Prostate gland (tissue), 2 donors: ENCODE data around the gene PNLIPRP1. TPM values are rescaled to one million over a fixed set of nuclear protein-coding genes. Genes with fewer than 3 reads are reported as not detected.

Experiments used
- DNase-seq: peaks from one replicate; pipeline ENCODE4 v3.0.0-alpha.2; 2019; ENCODE audit warnings: low spot score
- H3K27ac ChIP-seq, 2 donors: fragments of 200-600 bp; sonication (generic); 2 replicates each; pipeline ENCODE4 v1.5.1; 2017 to 2019
- H3K27me3 ChIP-seq: fragments of 200-600 bp; sonication (generic); replicated peaks from 2 replicates; pipeline ENCODE4 v1.5.1; 2019; ENCODE audit not compliant: insufficient read depth
- H3K36me3 ChIP-seq, 2 donors: fragments of 200-600 bp; sonication (generic); 1 replicate in 1 of 2; 2 replicates in 1 of 2; pipeline versions ENCODE4 v1.5.1 to v1.8.1; 2017 to 2019
- H3K4me1 ChIP-seq: fragments of 200-600 bp; sonication (generic); replicated peaks from 2 replicates; pipeline ENCODE4 v1.5.1; 2019
- H3K4me3 ChIP-seq, 2 donors: fragments of 200-600 bp; sonication (generic); 2 replicates each; pipeline ENCODE4 v1.5.1; 2017 to 2019
- H3K9me3 ChIP-seq: fragments of 200-600 bp; sonication (generic); 2 replicates; pipeline ENCODE4 v1.5.1; 2017
- POLR2A ChIP-seq: fragments of 450-650 bp; IDR thresholded peaks from one replicate; pipeline ENCODE4 v1.6.1; 2016; ENCODE audit warnings: antibody characterized with exemption, mild to moderate bottlenecking
- POLR2AphosphoS5 ChIP-seq: sonication (generic); formaldehyde crosslinking; IDR thresholded peaks from one replicate; pipeline ENCODE4 v1.6.1; 2017; ENCODE audit warnings: antibody characterized with exemption
- WGBS: methylation state at CpG from one replicate; pipeline ENCODE4 v1.1.5; 2018; 5-methylcytosine and 5-hydroxymethylcytosine counted together
- intact Hi-C: fragments of 100-400 bp; cut with DNase I; formaldehyde crosslinking; loops from one replicate; pipeline ENCODE4 v1.14.2; 2022
- total RNA-seq, 2 donors: library from RNA; depleted of rRNA; stranded (reverse); fragments of >200 nt; gene quantifications; one replicate each; pipeline ENCODE4 v1.1.0, GENCODE V29; 2016
- TF ChIP-seq, protein P1 (sequence below), 4 experiments: fragments of 200-600 bp in 2 of 4; fragments of 450-650 bp in 2 of 4; sonication (generic) in 2 of 4; IDR thresholded peaks; 1 replicate in 3 of 4; 2 replicates in 1 of 4; pipeline ENCODE4 v1.5.1; 2016 to 2019; ENCODE audit warnings: antibody characterized with exemption in 4 of 4, mild to moderate bottlenecking in 2 of 4, moderate library complexity in 2 of 4

Gene PNLIPRP1
- not detected for total RNA-seq

DNA sequence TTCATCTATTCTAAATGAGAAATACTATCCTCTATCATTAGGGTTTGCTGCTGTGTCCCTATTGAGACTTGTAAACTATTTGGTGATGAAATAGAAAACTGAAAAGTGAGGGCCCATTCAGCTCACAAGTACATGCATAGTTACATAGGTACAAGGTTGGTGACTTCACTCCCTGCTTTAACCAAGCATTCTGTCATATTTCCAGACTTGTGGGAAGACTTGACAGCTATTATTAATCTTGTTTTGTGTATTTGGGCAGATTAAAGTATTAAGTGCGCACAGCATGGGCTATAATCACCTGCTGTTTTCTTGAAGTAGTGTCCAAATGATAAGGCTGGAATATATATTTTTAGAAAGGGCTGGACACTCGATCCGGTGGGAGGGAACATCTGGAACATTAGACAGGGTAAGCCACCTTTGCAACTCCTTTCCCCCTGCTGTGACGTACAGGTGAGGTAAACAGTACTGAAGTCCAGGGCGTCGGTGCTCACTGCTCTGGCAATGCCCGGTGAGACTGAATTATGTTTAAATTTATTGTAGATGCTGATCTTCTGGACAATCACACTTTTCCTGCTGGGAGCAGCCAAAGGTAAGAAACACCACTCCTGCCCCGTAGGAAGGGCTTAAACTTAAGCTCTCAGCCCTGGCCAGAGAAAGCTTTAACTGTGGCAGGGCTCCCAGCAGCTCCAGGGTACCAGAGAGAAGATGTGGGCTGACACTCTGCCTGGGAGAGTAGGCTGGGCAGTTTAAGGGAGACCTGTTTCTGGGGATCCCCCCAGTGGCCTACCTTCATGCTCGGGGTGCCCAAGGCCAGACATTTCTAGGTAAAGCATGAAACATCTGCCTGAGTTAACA is at the start of gene PNLIPRP1:
PNLIPRP1 (plus strand) TSS at position 370 of the 855 bp plus-strand sequence; CDS start at position 541, 171 bp downstream.
- Histone ChIP-seq H3K27me3 (no peaks in the 10 kb centered on the region), H3K4me3 (no peak within 1 kb of the TSS), H3K9me3 (no peaks in the 10 kb centered on the region), H3K27ac (no peak within 1 kb of the TSS), H3K4me1 (no peaks in the 10 kb centered on the region), H3K36me3 (no peaks in the 10 kb centered on the region)
- TF ChIP-seq, protein P1, sequence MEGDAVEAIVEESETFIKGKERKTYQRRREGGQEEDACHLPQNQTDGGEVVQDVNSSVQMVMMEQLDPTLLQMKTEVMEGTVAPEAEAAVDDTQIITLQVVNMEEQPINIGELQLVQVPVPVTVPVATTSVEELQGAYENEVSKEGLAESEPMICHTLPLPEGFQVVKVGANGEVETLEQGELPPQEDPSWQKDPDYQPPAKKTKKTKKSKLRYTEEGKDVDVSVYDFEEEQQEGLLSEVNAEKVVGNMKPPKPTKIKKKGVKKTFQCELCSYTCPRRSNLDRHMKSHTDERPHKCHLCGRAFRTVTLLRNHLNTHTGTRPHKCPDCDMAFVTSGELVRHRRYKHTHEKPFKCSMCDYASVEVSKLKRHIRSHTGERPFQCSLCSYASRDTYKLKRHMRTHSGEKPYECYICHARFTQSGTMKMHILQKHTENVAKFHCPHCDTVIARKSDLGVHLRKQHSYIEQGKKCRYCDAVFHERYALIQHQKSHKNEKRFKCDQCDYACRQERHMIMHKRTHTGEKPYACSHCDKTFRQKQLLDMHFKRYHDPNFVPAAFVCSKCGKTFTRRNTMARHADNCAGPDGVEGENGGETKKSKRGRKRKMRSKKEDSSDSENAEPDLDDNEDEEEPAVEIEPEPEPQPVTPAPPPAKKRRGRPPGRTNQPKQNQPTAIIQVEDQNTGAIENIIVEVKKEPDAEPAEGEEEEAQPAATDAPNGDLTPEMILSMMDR (IDR thresholded peaks at IDR 0.05), result no peak
- TF ChIP-seq POLR2A (no peak), POLR2AphosphoS5 (no peak)
- WGBS, result 66% methylated on average over 9 of the region's 9 CpGs
- DNase-seq, result no peak
- intact Hi-C loops, result no loop called here

DNA sequence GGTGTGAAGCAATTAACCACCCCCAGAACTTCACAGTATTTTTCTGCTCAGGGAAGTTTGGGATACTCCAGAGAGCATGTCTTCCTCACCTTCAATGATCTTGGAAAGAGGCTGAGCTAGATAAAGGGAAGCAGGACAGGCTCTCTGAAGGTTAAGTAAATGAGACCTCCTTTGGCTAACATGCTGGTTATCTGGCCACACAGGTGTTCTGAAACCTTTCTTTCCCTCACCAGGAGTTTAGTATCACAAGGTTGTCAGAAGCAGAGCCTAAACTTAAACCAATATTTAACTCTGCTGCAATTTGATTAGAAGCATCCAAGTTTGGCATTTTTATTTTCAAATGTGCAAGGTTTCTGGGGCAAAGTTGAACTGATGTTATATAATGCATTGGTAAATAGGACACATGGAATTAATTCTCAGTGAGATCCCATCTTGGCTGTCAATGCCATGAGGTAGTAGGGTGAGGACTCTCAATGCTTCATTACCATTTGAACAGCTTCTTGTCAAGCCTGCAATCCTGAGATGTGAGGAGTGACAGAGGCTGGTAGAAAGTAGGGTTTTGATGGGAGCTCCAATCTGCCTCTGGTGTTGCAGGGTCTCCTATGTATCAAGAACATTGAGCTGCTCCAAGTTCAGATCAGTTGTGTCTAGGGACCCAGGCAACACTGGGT is 48.6 kb upstream of the PNLIPRP1 start:
- Histone ChIP-seq H3K4me1 (no peaks in the 10 kb centered on the region), H3K9me3 (no peaks in the 10 kb centered on the region), H3K4me3 (no peak overlapping the region), H3K36me3 (no peaks in the 10 kb centered on the region), H3K27me3 (no peaks in the 10 kb centered on the region), H3K27ac (no peak overlapping the region)
- no peak for DNase-seq
- intact Hi-C loops, result no loop called here
- no peak for TF ChIP-seq POLR2A
- TF ChIP-seq, protein P1 (IDR thresholded peaks at IDR 0.05), result no peak
- no peak for TF ChIP-seq POLR2AphosphoS5

DNA sequence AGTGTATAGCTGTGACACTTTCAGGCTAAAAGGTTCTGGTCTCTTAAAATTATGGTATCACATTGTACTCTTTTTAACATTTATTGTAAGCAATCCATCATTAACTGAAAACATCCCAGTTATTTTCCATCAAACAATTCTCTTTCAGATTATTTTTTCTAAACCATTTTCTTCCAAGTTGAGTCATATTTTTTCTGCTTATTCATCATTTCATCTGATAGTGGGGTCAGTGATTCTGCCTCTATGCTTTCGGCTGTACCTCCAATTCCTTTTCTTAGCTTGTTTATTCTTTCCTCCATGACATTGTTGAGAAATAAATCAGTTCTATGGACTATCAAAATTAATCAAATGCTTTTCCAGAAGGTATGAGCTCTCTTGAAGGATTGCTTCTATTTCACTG is 45.6 kb upstream of the PNLIPRP1 start:
- Histone ChIP-seq H3K27ac (no peak overlapping the region), H3K27me3 (no peaks in the 10 kb centered on the region), H3K9me3 (no peaks in the 10 kb centered on the region), H3K4me1 (no peaks in the 10 kb centered on the region), H3K4me3 (no peak overlapping the region), H3K36me3 (no peaks in the 10 kb centered on the region)
- 73% methylated on average over 1 of the region's 1 CpG for WGBS
- no peak for DNase-seq
- TF ChIP-seq POLR2A, result no peak
- TF ChIP-seq, protein P1 (IDR thresholded peaks at IDR 0.05), result no peak
- no peak for TF ChIP-seq POLR2AphosphoS5
- intact Hi-C loops, result no loop called here

DNA sequence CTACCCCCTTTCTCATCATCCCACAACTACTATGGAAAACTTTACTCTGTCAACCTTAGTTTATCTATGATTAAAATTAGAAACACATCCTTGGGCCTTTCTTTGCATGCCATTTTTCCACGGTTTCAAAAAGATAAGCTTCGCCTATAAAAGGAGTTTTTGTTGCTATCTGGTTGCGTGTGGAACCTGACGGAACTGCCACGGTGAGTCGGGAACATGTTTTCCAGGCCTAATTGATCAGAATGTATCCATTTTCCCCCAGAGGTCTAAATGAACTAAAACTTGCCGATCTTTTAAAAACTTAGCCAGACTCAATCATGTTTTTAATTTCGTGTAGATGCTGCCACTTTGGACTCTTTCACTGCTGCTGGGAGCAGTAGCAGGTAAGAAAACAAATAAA is 45.0 kb upstream of the PNLIPRP1 start, which contains the start of gene PNLIP:
PNLIP (plus strand) TSS at position 176 of the 400 bp plus-strand sequence; CDS start at position 338, 162 bp downstream.
- TF ChIP-seq POLR2AphosphoS5 (no peak), POLR2A (no peak)
- TF ChIP-seq, protein P1 (IDR thresholded peaks at IDR 0.05), result no peak
- 77% methylated on average over 8 of the region's 8 CpGs for WGBS
- H3K27ac ChIP-seq, result no peak within 1 kb of the TSS
- intact Hi-C loops, result no loop called here
- no peak within 1 kb of the TSS for H3K4me3 ChIP-seq
- no peaks in the 10 kb centered on the region for H3K4me1 ChIP-seq
- no peak for DNase-seq
- H3K36me3 ChIP-seq, result no peaks in the 10 kb centered on the region
- H3K9me3 ChIP-seq, result no peaks in the 10 kb centered on the region
- no peaks in the 10 kb centered on the region for H3K27me3 ChIP-seq
